ENCODE measurements around the gene CEP44. TPM values are rescaled to one million over a fixed set of nuclear protein-coding genes. Genes with fewer than 3 reads are reported as not detected.

The CEP44 gene
- total RNA-seq, 1 experiment from 2014 or later: 20.0 TPM

GRCh38 chr4:174314770-174315169 is 31.1 kb downstream of the CEP44 start:
- Histone ChIP-seq H3K4me1 (no peaks in the 10 kb centered on the region), H3K9me3 (no peaks in the 10 kb centered on the region), H3K36me3 (ENCODE audit: control insufficient read depth, insufficient read depth, low read length) (no peaks in the 10 kb centered on the region), H3K27me3 (replicated peaks; ENCODE audit: control insufficient read depth, insufficient read depth, low read length) (no peaks in the 10 kb centered on the region), H3K4me3 (ENCODE audit: low read depth, low read length) (no peak overlapping the region)
- no peak for TF ChIP-seq CTCF (IDR thresholded peaks at IDR 0.05; ENCODE audit: insufficient read depth in 1 of 2, low read depth in 1 of 2, low read length in 1 of 2, severe bottlenecking in 1 of 2, unreplicated experiment in 1 of 2)
- H3K9me3 Mint-ChIP-seq (ENCODE audit: unreplicated experiment): no peaks in the 10 kb centered on the region
- CTCF ChIA-PET: no interaction called here
- DNase-seq: no peak
- H3K4me3 Mint-ChIP-seq (ENCODE audit: unreplicated experiment): no peak overlapping the region
- no peaks in the 10 kb centered on the region for H3K27me3 Mint-ChIP-seq (ENCODE audit: insufficient read depth, unreplicated experiment)
- no peaks in the 10 kb centered on the region for H3K4me1 Mint-ChIP-seq (ENCODE audit: low read depth, unreplicated experiment)
- H3K36me3 Mint-ChIP-seq (ENCODE audit: insufficient read depth, unreplicated experiment): no peaks in the 10 kb centered on the region
- BruUV-seq (replicated peaks): no TSS peak
- intact Hi-C loops (cut with micrococcal nuclease; ENCODE audit: unreplicated experiment): no loop called here
- POLR2A ChIA-PET: no interaction called here
- H3K27ac Mint-ChIP-seq (ENCODE audit: unreplicated experiment): no peak overlapping the region

- Mint-ChIP-seq H3K27ac (ENCODE audit: unreplicated experiment) (no peak overlapping the region), H3K36me3 (ENCODE audit: insufficient read depth, unreplicated experiment) (no peaks in the 10 kb centered on the region), H3K9me3 (ENCODE audit: unreplicated experiment) (no peaks in the 10 kb centered on the region), H3K27me3 (ENCODE audit: insufficient read depth, unreplicated experiment) (no peaks in the 10 kb centered on the region), H3K4me1 (ENCODE audit: low read depth, unreplicated experiment) (no peaks in the 10 kb centered on the region), H3K4me3 (ENCODE audit: unreplicated experiment) (no peak overlapping the region)
- Histone ChIP-seq H3K36me3 (ENCODE audit: control insufficient read depth, insufficient read depth, low read length) (no peaks in the 10 kb centered on the region), H3K27me3 (replicated peaks; ENCODE audit: control insufficient read depth, insufficient read depth, low read length) (no peaks in the 10 kb centered on the region), H3K9me3 (no peaks in the 10 kb centered on the region), H3K4me1 (no peaks in the 10 kb centered on the region), H3K4me3 (ENCODE audit: low read depth, low read length) (no peak overlapping the region)
- TF ChIP-seq CTCF (IDR thresholded peaks at IDR 0.05; ENCODE audit: insufficient read depth in 1 of 2, low read depth in 1 of 2, low read length in 1 of 2, severe bottlenecking in 1 of 2, unreplicated experiment in 1 of 2): no peak
- intact Hi-C loops (cut with micrococcal nuclease; ENCODE audit: unreplicated experiment): no loop called here
- no TSS peak for BruUV-seq (replicated peaks)
- ChIA-PET CTCF (no interaction called here), POLR2A (no interaction called here)
- no peak for DNase-seq
These were observed 32.8 kb downstream of the CEP44 start for GRCh38 chr4:174316546-174316945.

- no peak for TF ChIP-seq CTCF (IDR thresholded peaks at IDR 0.05; ENCODE audit: insufficient read depth in 1 of 2, low read depth in 1 of 2, low read length in 1 of 2, severe bottlenecking in 1 of 2, unreplicated experiment in 1 of 2)
- Mint-ChIP-seq H3K9me3 (ENCODE audit: unreplicated experiment) (no peaks in the 10 kb centered on the region), H3K4me3 (ENCODE audit: unreplicated experiment) (no peak overlapping the region), H3K36me3 (ENCODE audit: insufficient read depth, unreplicated experiment) (no peaks in the 10 kb centered on the region), H3K27ac (ENCODE audit: unreplicated experiment) (no peak overlapping the region), H3K27me3 (ENCODE audit: insufficient read depth, unreplicated experiment) (no peaks in the 10 kb centered on the region), H3K4me1 (ENCODE audit: low read depth, unreplicated experiment) (no peaks in the 10 kb centered on the region)
- CTCF ChIA-PET: no interaction called here
- no peaks in the 10 kb centered on the region for H3K4me1 ChIP-seq
- H3K4me3 ChIP-seq (ENCODE audit: low read depth, low read length): no peak overlapping the region
- no TSS peak for BruUV-seq (replicated peaks)
- POLR2A ChIA-PET: no interaction called here
- no peaks in the 10 kb centered on the region for H3K9me3 ChIP-seq
- intact Hi-C loops (cut with micrococcal nuclease; ENCODE audit: unreplicated experiment): no loop called here
- DNase-seq: no peak
- no peaks in the 10 kb centered on the region for H3K36me3 ChIP-seq (ENCODE audit: control insufficient read depth, insufficient read depth, low read length)
- no peaks in the 10 kb centered on the region for H3K27me3 ChIP-seq (replicated peaks; ENCODE audit: control insufficient read depth, insufficient read depth, low read length)
These were observed 33.2 kb downstream of the CEP44 start for GRCh38 chr4:174316954-174317353.

Measured in Caco-2 (cell line).